ENCODE measurements around the gene MAPK7.

MAPK7 gene

DNA sequence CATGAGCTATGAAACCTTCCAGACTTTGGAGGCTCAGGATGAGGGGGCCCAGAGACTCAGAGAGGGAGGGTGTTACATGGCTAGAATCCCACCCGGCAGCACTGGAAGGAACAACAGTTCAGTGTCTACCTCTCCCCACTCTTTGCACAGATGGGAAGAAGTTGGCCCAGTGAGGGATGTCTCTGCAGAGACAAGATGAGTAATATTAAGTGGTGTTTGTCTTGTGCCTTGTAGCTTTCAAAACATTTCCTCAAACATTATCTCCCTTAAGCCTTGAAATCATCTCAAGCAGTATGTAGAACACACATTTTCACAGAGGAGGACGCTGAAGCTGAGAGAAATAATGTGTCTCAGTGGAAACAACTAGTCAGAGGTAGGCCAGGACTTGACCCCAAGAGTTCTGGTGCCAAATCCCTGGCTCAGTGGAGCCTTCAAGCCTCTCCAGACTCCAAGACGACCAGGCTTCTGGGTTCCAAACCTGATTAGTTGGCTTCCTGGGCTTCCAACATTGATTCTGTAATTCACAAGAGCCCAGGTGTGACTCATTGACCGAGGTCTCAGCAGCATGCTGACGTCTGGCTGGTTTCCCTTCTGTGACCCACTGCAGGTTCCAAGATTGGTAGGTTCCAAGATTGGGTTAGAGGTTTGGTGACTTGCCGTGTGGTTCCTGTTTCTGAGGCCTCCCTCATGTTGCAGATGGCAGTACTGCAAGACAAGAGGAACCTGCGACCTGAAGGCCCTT, 40.1 kb downstream of the MAPK7 start (continued):
- TF ChIP-seq, protein P1, sequence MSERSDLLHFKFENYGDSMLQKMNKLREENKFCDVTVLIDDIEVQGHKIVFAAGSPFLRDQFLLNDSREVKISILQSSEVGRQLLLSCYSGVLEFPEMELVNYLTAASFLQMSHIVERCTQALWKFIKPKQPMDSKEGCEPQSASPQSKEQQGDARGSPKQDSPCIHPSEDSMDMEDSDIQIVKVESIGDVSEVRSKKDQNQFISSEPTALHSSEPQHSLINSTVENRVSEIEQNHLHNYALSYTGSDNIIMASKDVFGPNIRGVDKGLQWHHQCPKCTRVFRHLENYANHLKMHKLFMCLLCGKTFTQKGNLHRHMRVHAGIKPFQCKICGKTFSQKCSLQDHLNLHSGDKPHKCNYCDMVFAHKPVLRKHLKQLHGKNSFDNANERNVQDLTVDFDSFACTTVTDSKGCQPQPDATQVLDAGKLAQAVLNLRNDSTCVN (tag by site-specific recombination; optimal IDR thresholded peaks at IDR 0.05): no peak
- TF ChIP-seq ZNF121 (tag by site-specific recombination; IDR thresholded peaks at IDR 0.05): no peak
- TF ChIP-seq ZNF138 (tag by site-specific recombination; IDR thresholded peaks at IDR 0.05; ENCODE audit: borderline replicate concordance): no peak
- no peak for TF ChIP-seq ZNF544 (tag by site-specific recombination; IDR thresholded peaks at IDR 0.05)
- TF ChIP-seq, protein P2, sequence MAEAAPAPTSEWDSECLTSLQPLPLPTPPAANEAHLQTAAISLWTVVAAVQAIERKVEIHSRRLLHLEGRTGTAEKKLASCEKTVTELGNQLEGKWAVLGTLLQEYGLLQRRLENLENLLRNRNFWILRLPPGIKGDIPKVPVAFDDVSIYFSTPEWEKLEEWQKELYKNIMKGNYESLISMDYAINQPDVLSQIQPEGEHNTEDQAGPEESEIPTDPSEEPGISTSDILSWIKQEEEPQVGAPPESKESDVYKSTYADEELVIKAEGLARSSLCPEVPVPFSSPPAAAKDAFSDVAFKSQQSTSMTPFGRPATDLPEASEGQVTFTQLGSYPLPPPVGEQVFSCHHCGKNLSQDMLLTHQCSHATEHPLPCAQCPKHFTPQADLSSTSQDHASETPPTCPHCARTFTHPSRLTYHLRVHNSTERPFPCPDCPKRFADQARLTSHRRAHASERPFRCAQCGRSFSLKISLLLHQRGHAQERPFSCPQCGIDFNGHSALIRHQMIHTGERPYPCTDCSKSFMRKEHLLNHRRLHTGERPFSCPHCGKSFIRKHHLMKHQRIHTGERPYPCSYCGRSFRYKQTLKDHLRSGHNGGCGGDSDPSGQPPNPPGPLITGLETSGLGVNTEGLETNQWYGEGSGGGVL (tag by site-specific recombination; IDR thresholded peaks at IDR 0.05): no peak

DNA sequence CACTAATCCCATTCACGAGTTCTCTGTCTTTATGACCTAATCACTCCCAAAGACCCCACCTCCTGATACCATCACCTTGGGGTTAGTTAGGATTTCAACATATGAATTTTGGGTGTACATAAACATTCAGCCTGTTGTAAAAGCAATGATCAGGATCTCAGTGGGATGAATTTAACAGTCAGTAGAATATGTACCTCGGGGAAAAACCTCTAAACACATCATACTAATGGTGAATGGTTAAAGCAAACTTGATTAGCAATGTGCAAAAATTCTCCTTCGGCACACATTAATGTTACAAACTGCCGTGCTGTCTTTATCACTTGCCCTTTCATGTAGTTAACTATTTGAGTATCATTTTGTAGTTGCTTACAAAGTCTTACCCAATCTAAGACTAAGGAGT, 42.9 kb downstream of the MAPK7 start:
- H3K36me3 ChIP-seq (ENCODE audit: control insufficient read depth in 2 of 2, insufficient read depth in 1 of 2, low read length in 2 of 2): no peaks in the 10 kb centered on the region
- no peaks in the 10 kb centered on the region for H3K9me3 ChIP-seq (ENCODE audit: control insufficient read depth, insufficient read depth, low read depth, low read length)
- H3K27ac ChIP-seq (ENCODE audit: extremely low read depth, low read depth, low read length): no peak overlapping the region
- H3K4me1 ChIP-seq (ENCODE audit: control insufficient read depth, insufficient read depth, low read length): no peaks in the 10 kb centered on the region
- POLR2A ChIA-PET: interaction anchor here (0.6 kb wide), 1 partner anchor 34 kb away, joined by 3 read pairs; the partner anchor contains the start of gene MFAP4
- CTCF ChIA-PET: interaction anchor here (0.6 to 1.2 kb wide), 4 partner anchors 8 to 328 kb away, joined by 3 to 4 read pairs (median 3); partner anchors contain the start of gene B9D1
- no peak overlapping the region for H3K4me3 ChIP-seq (ENCODE audit: low read depth, low read length)
- TF ChIP-seq ZNF558 (tag by site-specific recombination; IDR thresholded peaks at IDR 0.05) (no peak), ZNF560 (tag by site-specific recombination; IDR thresholded peaks at IDR 0.05; ENCODE audit: borderline replicate concordance) (no peak)

DNA sequence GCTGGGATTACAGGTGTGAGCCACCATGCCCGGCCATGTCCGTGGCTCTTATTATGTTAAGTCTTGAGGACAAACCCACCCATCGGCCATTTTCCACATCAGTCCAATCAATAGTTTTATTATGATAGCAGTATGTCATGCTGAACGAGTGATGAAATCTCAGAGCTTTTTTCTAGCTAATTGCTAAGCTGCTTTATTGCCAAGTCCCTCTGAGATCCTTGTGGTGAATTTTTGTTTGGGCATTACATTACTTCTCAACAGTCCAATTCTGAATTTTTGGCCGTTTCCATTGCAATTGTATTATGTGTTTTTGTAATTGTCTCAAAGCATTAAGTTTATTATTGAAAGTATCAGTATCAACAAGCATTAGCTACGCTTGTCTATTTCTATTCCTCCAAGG, 43.6 kb downstream of the MAPK7 start:
- TF ChIP-seq ZNF48 (tag by site-specific recombination; IDR thresholded peaks at IDR 0.05) (no peak), ZNF549 (tag by site-specific recombination; IDR thresholded peaks at IDR 0.05) (no peak)
- Histone ChIP-seq H3K4me1 (ENCODE audit: control insufficient read depth, insufficient read depth, low read length) (no peaks in the 10 kb centered on the region), H3K36me3 (ENCODE audit: control insufficient read depth in 2 of 2, insufficient read depth in 1 of 2, low read length in 2 of 2) (no peaks in the 10 kb centered on the region), H3K4me3 (ENCODE audit: low read depth, low read length) (no peak overlapping the region), H3K27ac (ENCODE audit: extremely low read depth, low read depth, low read length) (no peak overlapping the region), H3K9me3 (ENCODE audit: control insufficient read depth, insufficient read depth, low read depth, low read length) (no peaks in the 10 kb centered on the region)
- ChIA-PET CTCF (interaction anchor here (0.8 to 1.2 kb wide), 2 partner anchors 8 to 59 kb away, joined by 3 read pairs; partner anchors contain the start of gene B9D1), POLR2A (no interaction called here)

DNA sequence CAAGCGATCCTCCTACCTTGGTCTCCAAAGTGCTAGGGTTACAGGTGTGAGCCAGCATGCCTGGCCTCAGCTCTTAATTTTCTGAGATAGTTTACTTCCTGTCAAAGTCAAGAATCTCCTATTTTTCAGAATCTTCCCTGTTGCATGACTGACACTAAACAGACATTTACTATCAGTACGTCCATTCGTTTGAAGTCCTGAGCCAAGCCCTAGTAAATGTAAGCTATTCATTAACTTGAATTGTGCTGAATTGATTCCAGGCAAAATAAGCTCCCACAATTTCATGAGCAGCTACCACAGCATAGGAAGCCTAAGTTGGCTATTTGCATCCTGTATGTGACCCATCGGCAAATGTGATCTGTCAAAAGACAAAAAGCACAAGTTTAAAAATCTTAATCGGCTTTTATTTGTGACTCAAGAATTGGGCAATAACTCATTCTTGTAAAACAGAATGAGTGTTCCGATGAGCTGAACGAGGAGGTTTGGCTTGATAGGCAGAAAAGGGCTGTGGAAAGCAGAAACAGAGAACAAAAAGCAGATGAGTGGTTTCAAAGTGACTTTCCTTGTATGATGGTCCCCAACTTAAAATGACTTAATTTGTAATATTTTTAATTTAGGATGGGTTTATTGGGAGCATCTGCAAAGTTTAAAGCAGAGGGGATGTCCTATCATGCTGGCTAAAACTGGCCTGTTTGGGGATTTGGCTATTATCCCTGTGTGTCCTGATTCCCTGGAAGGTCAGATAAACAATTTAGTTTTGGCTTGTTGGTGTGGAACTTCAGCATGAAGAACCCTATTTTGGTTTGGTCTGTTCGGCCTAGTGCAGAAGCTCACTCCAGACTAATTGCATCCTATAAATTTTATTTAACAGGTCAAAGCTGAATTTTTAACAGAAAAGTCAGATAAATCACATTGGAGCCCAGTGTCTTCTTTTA, 46.9 kb downstream of the MAPK7 start:
- H3K27ac ChIP-seq (ENCODE audit: extremely low read depth, low read depth, low read length): no peak overlapping the region
- ChIA-PET POLR2A (no interaction called here), CTCF (interaction anchor here (0.6 to 1.4 kb wide), 3 partner anchors 22 to 107 kb away, joined by 3 to 6 read pairs (median 3); partner anchors contain the start of gene B9D1)
- TF ChIP-seq MEIS1 (CRISPR knock-in tag; IDR thresholded peaks at IDR 0.05; ENCODE audit: borderline replicate concordance): no peak
- no peak for TF ChIP-seq ZNF473 (tag by site-specific recombination; IDR thresholded peaks at IDR 0.05)
- TF ChIP-seq, protein P3, sequence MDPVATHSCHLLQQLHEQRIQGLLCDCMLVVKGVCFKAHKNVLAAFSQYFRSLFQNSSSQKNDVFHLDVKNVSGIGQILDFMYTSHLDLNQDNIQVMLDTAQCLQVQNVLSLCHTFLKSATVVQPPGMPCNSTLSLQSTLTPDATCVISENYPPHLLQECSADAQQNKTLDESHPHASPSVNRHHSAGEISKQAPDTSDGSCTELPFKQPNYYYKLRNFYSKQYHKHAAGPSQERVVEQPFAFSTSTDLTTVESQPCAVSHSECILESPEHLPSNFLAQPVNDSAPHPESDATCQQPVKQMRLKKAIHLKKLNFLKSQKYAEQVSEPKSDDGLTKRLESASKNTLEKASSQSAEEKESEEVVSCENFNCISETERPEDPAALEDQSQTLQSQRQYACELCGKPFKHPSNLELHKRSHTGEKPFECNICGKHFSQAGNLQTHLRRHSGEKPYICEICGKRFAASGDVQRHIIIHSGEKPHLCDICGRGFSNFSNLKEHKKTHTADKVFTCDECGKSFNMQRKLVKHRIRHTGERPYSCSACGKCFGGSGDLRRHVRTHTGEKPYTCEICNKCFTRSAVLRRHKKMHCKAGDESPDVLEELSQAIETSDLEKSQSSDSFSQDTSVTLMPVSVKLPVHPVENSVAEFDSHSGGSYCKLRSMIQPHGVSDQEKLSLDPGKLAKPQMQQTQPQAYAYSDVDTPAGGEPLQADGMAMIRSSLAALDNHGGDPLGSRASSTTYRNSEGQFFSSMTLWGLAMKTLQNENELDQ (tag by site-specific recombination; IDR thresholded peaks at IDR 0.05; ENCODE audit: low read depth): no peak
- TF ChIP-seq ZNF670 (tag by site-specific recombination; IDR thresholded peaks at IDR 0.05; ENCODE audit: low read depth): no peak
- TF ChIP-seq KLF1 (tag by site-specific recombination; IDR thresholded peaks at IDR 0.05): no peak
- TF ChIP-seq, protein P4, sequence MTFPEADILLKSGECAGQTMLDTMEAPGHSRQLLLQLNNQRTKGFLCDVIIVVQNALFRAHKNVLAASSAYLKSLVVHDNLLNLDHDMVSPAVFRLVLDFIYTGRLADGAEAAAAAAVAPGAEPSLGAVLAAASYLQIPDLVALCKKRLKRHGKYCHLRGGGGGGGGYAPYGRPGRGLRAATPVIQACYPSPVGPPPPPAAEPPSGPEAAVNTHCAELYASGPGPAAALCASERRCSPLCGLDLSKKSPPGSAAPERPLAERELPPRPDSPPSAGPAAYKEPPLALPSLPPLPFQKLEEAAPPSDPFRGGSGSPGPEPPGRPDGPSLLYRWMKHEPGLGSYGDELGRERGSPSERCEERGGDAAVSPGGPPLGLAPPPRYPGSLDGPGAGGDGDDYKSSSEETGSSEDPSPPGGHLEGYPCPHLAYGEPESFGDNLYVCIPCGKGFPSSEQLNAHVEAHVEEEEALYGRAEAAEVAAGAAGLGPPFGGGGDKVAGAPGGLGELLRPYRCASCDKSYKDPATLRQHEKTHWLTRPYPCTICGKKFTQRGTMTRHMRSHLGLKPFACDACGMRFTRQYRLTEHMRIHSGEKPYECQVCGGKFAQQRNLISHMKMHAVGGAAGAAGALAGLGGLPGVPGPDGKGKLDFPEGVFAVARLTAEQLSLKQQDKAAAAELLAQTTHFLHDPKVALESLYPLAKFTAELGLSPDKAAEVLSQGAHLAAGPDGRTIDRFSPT (tag by site-specific recombination; IDR thresholded peaks at IDR 0.05): no peak
- TF ChIP-seq ZBTB7A (tag by site-specific recombination; IDR thresholded peaks at IDR 0.05; ENCODE audit: low read depth): no peak
- TF ChIP-seq ZFP41 (tag by site-specific recombination; IDR thresholded peaks at IDR 0.05; ENCODE audit: borderline replicate concordance): no peak
- no peak for TF ChIP-seq SCRT2 (tag by site-specific recombination; IDR thresholded peaks at IDR 0.05)
- no peak for TF ChIP-seq ZNF521 (tag by site-specific recombination; IDR thresholded peaks at IDR 0.05)

More for the DNA sequence above, 46.9 kb downstream of the MAPK7 start:
- no peaks in the 10 kb centered on the region for H3K4me1 ChIP-seq (ENCODE audit: control insufficient read depth, insufficient read depth, low read length)
- no peaks in the 10 kb centered on the region for H3K36me3 ChIP-seq (ENCODE audit: control insufficient read depth in 2 of 2, insufficient read depth in 1 of 2, low read length in 2 of 2)
- H3K9me3 ChIP-seq (ENCODE audit: control insufficient read depth, insufficient read depth, low read depth, low read length): no peaks in the 10 kb centered on the region
- H3K4me3 ChIP-seq (ENCODE audit: low read depth, low read length): no peak overlapping the region
